Stimulated activated naive CD8-positive, alpha-beta T cell treated with anti-CD3 and anti-CD28 coated beads, Interleukin-15, amount 100 ng/mL, for 72 hours (primary cell): ENCODE data around the gene RPS27.
A peak's percentile ranks its signal among the peaks of the same experiment; 100 is the strongest.

Source experiments
- ATAC-seq: fragments of 150-1000 bp; cut with Tn5 transposase; 2 replicates; pipeline ENCODE4 v1.10.0; 2021; ENCODE audit warnings: mild to moderate bottlenecking, moderate library complexity
- DNase-seq, 2 donors: peaks; one replicate each; pipeline ENCODE4 v3.0.0; 2021 to 2022
- H3K27ac Mint-ChIP-seq, 2 donors: one replicate each; pipeline ENCODE4 v1.8.0; 2022; ENCODE audit warnings: mild to moderate bottlenecking in 2 of 2, mixed read lengths in 2 of 2, moderate library complexity in 2 of 2
- H3K27me3 Mint-ChIP-seq: one replicate; pipeline ENCODE4 v1.8.0; 2022; ENCODE audit warnings: mixed read lengths
- H3K4me1 Mint-ChIP-seq: one replicate; pipeline ENCODE4 v1.8.0; 2022; ENCODE audit warnings: mild to moderate bottlenecking, mixed read lengths
- H3K4me3 Mint-ChIP-seq, 2 donors: one replicate each; pipeline ENCODE4 v1.8.0; 2022; ENCODE audit warnings: mild to moderate bottlenecking in 2 of 2, mixed read lengths in 2 of 2, moderate library complexity in 1 of 2
- H3K9me3 Mint-ChIP-seq, 2 donors: one replicate each; pipeline ENCODE4 v1.8.0; 2022; ENCODE audit warnings: mixed read lengths in 2 of 2

Gene RPS27

DNA sequence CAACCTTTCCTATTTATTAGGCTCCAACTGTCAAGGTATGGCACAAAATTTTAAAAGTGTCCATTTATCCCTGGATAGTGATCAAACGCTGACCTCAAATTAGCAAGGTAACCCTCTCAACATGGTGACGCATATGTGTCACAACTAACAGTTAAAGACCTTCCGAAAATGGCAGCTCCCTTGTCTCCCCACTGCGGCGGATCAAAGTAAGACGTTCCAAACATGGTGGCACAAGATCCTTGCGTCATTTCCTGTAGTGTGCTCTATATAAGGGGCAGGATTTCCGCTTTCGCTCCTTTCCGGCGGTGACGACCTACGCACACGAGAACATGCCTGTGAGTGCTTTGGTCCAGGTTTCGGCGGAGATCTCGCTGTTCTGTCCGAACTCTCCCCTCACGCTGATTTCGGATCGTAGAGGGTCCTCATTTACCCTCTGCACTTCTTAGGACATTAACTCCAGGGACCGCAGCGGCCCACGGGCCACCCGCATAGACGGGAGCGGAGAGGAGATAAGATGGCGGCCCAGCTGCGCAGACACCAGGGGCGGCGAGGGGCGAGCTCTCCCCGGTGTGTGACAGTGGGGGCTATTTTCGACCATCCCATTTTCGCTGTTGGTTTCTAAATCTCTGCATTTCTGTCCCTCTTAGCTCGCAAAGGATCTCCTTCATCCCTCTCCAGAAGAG lies at the start of gene RPS27:
RPS27 (plus strand) TSS at position 295 of the 683 bp plus-strand sequence; CDS start at position 330, 35 bp downstream.
- Mint-ChIP-seq H3K27ac (peak within 1 kb of the TSS; percentile 99 to 100), H3K9me3 (no peaks in the 10 kb centered on the region), H3K4me3 (peak within 1 kb of the TSS; percentile 83 to 96), H3K27me3 (no peaks in the 10 kb centered on the region), H3K4me1 (peaks cover 55% of the 10 kb centered on the region)
- ATAC-seq (peak; percentile 90), DNase-seq (peak; percentile 86 to 93)

DNA sequence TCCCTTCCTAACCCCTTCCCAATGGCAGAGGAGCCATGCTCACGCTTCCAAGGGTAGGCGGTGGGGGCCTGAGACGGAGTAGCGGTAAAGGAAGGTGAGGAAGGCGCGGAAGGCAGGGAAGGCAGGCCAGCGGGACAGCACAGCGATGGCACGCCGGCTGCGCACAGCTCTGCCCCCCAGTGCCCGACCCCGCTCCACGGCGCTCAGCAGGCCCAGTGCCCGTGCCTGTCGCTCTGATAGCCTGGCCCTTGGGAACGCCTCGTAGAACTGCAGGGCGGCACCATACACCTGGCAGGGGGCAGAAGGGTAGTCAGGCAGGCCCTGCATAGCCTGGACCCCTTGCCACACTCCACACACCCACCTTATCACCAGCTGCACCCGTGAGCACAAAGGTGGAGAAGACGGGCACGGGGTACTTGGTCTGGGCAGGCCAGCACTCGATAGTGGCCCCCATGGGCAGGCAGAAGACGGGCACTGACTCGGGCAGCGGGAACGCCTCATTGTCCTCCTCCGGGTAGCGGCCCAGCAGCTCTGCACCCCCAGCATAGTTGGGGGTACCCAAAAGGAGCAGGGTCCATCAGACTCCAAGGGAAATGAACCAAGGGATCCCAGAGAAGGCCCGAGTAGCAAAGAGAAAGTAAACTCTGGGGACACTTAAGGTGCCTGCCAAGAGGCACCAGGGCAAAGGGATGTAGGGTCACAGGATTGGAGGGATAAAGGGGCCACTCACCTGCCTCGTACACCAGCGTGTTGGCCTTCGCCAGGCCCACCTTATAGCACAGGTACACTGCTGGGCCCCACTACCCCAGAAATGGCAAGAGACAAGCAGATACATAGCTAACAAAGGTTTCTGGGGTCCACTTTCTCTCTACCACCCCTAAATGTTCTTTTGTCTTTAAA lies 48.5 kb upstream of the RPS27 start:
- ATAC-seq: no peak
- H3K4me3 Mint-ChIP-seq: no peak overlapping the region
- H3K9me3 Mint-ChIP-seq: no peaks in the 10 kb centered on the region
- H3K27ac Mint-ChIP-seq: peak overlapping the region; percentile 19 to 25
- DNase-seq: no peak
- H3K4me1 Mint-ChIP-seq: peaks cover 60% of the 10 kb centered on the region
- no peaks in the 10 kb centered on the region for H3K27me3 Mint-ChIP-seq

DNA sequence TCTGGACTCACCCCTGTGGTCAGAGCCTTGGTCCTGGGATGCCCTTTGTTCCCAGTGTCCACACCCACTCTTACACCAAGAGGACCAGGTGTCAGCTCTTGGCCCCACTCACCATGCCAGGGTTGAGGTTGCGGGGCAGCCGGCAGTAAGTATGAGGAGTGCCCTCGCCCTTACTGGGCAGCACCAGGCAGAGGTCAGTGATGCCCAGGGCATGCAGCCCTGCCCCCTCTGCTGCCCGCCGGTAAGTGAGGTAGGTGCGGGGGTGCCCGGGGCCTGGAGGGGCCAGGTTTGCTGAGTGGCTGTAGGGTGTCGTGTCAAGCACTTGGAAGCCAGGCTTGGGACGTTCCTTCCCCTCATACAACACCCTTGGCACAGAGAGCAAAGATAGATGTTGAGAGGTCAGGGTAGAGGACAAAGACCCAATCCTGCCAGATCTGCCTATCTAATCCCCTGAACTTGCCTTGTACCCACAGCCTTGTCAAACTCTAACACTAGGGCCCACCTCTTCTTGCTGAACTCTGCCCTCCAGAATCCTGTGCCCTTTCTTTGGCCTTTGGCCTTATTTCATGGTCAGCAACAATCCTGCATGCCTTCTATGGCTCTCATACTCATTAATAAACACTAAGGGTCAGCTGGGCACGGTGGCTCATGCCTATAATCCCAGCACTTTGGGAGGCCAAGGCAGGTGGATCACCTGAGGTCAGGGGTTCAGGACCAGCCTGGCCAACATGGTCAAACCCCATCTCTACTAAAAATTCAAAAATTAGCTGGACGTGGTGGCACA lies 47.6 kb upstream of the RPS27 start:
- Mint-ChIP-seq H3K27ac (peak overlapping the region in 1 of 2 donors; percentile 34), H3K4me3 (no peak overlapping the region), H3K9me3 (no peaks in the 10 kb centered on the region), H3K27me3 (no peaks in the 10 kb centered on the region), H3K4me1 (peaks cover 63% of the 10 kb centered on the region)
- no peak for DNase-seq
- no peak for ATAC-seq

DNA sequence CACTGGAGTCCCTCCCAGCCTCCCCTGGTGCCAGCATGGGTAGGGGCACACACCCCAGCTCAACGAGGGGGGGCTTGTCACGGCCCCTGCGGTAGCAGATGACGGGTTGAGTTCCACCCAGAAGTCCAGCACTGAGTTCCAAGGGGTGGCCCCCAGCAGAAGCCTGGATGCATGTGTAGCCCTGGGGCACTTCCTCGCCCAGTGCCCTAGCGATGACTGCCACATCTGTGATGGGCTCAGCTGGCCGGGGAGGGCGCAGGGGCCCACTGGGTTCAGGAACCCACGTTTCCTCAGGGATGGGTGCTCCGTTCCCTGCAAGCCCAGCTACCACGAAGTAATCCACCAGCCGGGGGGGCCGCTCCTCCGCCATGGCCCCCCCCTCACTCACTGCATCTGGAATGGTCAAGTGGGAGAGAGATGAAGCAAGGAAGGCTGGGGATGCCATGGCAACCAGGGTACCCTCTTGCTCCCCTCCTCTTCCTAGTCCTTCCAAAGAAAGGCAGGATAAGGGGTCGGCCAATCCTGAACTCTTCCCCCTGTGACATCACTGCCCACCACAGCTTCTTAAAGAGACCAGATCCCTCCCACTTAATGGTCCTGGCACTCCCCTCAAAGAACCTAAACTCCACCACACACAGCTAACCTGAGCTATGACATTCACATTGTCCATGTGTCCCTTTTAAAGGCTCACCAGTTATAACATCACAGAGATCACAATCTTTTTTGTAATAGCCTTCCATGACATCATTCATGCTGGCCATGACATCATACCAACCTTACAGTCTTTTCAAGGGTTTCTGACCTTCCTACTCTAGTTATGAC lies 46.3 kb upstream of the RPS27 start:
- peaks cover 72% of the 10 kb centered on the region for H3K4me1 Mint-ChIP-seq

DNA sequence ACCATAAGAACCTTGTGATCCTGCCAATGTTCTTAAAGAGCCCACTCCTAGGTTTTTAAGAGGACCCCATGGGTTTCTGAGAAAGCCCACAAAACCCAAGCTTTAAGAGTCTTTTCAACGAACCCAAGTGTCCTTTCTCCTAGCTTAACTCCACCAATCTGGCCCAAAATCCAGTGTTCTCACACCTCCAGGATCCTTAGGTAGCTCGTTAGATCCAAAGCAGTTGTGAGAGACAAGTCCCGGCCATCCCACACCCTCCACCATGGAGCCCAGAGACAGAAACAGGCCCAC lies 45.8 kb upstream of the RPS27 start:
- H3K4me1 Mint-ChIP-seq: peaks cover 69% of the 10 kb centered on the region

More for the DNA sequence above, 46.3 kb upstream of the RPS27 start:
- H3K9me3 Mint-ChIP-seq: no peaks in the 10 kb centered on the region
- H3K4me3 Mint-ChIP-seq: peak overlapping the region; percentile 89 to 97
- no peaks in the 10 kb centered on the region for H3K27me3 Mint-ChIP-seq
- ATAC-seq: no peak
- no peak for DNase-seq
- peak overlapping the region; percentile 97 to 98 for H3K27ac Mint-ChIP-seq

DNA sequence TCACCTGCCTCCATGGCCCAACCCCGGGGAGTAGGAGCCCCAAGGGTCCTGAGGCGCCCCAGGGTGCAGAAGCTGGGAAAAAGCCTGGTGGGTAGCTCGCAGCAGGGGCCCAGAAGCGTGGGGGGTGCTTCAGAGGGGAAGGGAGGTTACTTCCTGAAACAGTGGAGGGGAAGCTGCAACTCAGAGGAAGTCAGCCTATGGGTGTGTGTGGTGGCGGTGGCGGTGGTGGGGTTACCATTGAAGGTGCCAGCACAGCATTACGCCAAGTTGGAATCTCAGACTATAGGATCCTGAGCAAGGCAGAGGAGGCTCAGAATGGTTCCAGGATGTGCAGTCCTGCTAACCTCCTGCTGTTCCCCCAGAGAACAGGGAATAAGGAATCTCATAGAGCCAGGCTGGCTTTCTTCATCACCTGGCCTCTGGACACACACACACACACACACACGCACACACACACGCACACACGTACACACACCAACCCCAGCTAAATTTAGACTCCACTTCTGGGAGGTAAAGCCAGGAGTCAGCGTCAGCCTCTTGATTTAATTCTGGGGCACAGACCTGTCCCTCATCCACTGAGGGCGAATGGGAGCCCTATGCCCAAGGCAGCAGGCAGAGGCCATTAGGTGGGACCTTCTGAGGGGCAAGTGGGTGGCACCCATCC lies 45.3 kb upstream of the RPS27 start:
- Mint-ChIP-seq H3K4me1 (peaks cover 69% of the 10 kb centered on the region), H3K9me3 (no peaks in the 10 kb centered on the region), H3K27me3 (no peaks in the 10 kb centered on the region), H3K27ac (peak overlapping the region; percentile 97 to 98), H3K4me3 (peak overlapping the region; percentile 89 to 97)
- DNase-seq (peak; percentile 68 to 83), ATAC-seq (peak; percentile 80)

More for the DNA sequence above, 45.8 kb upstream of the RPS27 start:
- Mint-ChIP-seq H3K4me3 (peak overlapping the region; percentile 89 to 97), H3K27me3 (no peaks in the 10 kb centered on the region), H3K9me3 (no peaks in the 10 kb centered on the region), H3K27ac (peak overlapping the region; percentile 97 to 98)
- ATAC-seq (no peak), DNase-seq (no peak)

DNA sequence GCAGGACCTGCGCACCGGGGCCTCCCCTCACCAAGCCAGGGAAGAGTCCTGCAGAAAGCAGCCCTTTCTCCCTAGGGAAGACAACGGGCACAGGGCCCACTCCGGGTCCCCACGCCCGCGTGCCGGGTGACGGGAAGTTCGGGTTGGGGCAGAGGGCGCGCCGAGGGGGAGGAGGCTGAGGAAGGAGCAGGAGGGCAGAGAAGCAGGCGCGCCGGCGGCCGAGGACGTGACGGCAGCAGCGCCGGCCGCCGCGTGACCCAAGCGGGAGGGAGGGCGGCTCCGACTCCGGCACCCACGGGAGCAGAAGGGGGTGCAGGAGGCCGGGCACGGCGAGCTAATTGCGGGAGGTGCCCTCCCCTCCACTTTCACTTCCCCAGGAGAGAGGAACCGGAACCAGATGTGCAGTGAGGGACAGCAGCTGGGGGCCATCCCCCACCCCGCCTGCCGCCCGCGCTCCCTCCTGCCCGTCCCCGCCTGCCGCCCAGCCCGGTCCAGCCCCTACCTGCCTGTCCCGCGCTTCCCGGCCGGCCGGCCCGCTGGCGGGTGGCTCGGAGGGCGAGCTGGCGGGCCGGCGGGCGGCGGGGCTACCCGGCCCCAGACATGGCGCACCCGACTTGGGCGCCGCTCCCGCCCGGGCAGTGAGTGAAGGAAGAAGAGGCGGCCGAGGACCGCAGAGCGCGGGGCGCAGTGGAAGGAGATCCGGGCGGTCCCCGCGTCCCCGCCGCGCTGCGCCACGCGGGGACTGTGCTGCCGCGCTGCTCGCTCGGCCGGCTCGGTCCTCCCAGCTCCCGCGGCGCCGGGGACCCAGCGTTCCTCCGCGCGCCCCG lies 44.6 kb upstream of the RPS27 start:
- ATAC-seq: peak; percentile 74
- Mint-ChIP-seq H3K27ac (peak overlapping the region; percentile 97 to 98), H3K4me1 (peaks cover 63% of the 10 kb centered on the region), H3K27me3 (no peaks in the 10 kb centered on the region), H3K4me3 (peak overlapping the region; percentile 89 to 97), H3K9me3 (no peaks in the 10 kb centered on the region)
- peak; percentile 70 to 85 for DNase-seq

DNA sequence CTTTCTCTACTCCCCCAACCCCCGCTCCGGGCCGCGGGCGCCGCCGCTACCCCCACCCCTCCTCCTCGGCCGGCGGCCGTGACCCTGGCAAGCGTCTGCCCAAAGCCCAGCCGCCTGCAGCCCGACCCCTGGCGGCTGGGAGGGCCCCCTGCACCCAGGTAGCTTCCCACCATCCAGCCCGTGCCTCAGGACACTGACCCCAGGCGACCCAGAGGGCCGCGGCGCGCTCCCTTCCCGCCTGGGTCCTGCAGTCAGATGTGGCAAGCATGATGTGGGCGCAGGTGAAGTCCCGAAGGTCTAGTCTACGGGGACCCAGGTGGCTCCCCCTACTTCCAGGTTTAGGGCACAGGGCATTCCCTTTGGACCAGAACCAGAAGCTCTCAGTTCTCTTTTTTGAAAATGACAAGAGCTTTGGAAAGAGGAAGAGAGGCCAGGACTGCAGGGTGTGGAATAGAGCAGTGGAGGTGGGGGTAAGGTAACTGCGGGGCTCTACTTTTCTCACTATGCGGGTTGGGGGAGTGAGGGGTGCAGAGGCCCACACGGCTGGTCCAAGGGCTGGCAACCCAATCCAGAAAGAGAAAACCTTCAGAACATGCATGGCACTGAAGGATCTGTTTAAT lies 43.8 kb upstream of the RPS27 start, which contains the start of gene DENND4B:
DENND4B (minus strand) TSS at position 97 of the 620 bp plus-strand sequence. CDS start 2,344 bp downstream, outside the sequence.
- H3K9me3 Mint-ChIP-seq: no peaks in the 10 kb centered on the region
- H3K27me3 Mint-ChIP-seq: no peaks in the 10 kb centered on the region
- peak within 1 kb of the TSS; percentile 97 to 98 for H3K27ac Mint-ChIP-seq
- H3K4me1 Mint-ChIP-seq: peaks cover 57% of the 10 kb centered on the region
- peak within 1 kb of the TSS; percentile 89 to 97 for H3K4me3 Mint-ChIP-seq
- ATAC-seq (peak; percentile 73), DNase-seq (peak; percentile 79 to 80)

DNA sequence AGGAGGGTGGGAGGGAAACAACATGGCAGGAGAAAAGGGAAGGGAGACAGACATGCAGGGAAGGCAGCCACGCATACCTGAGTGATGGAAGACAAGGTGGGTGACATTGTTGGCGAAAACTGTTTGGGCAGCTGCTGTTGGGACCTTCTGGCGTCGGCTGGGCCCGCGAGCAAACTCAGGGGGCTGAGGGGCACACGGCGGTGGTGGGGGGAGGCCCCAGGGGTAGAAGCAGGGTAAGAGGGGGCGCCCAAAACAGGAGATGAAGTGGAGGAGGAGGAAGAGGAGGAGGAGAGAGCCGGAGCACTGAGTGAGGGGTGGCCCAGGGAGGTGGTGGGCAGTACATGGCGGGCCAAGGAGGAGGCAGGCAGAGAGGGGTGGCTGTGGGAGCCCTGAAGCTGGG lies 39.4 kb upstream of the RPS27 start:
- Mint-ChIP-seq H3K27me3 (no peaks in the 10 kb centered on the region), H3K4me1 (peaks cover 43% of the 10 kb centered on the region), H3K9me3 (no peaks in the 10 kb centered on the region), H3K27ac (peak overlapping the region in 1 of 2 donors; percentile 61), H3K4me3 (no peak overlapping the region)
- ATAC-seq (no peak), DNase-seq (no peak)

DNA sequence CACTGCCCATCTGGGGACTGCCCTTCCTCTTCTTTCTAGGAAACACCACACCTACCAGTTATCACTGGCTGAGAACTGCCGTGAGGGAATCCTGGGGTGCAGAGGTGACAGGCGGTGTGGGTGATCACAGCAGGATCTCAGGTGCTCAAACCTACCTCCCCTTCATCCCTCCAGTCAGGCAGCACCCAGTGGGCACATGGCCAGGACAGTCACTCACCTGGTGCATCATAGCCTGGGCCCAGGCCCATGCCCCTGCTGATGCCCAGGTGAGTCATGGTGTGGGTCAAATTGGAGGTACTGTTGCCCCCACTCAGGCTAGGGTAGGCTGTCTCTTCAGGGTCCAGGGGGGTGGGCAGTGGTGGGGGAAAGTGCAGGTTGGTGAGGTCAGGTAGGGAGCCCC lies 38.8 kb upstream of the RPS27 start:
- H3K27ac Mint-ChIP-seq: no peak overlapping the region
- H3K4me1 Mint-ChIP-seq: peaks cover 46% of the 10 kb centered on the region
- DNase-seq (no peak), ATAC-seq (no peak)
- no peak overlapping the region for H3K4me3 Mint-ChIP-seq
- H3K27me3 Mint-ChIP-seq: no peaks in the 10 kb centered on the region
- no peaks in the 10 kb centered on the region for H3K9me3 Mint-ChIP-seq

DNA sequence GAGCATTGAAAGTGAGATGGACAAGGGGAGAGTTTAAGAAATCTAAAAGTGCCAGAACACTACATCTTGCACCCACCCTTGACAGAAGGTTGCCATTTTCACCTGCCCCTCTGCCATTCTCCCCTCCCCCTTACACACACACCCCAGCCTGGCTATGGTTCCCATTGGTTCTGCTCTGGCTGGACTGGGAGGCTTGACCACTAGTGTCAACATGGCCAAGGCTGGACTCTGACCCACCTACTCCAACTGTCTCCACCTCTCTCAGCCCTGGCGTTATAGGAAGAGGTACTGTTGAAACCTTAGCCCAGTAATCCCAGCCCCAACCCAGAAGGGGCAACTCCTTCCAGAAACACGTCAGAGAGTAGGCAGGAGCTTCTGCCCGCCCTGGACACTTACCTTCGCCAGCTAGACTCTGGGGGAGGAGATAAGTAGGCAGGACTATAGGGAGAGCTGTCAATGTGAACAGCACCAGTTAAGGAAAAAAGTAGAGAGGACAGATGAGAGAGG lies 36.6 kb upstream of the RPS27 start:
- Mint-ChIP-seq H3K4me3 (peak overlapping the region in 1 of 2 donors; percentile 29), H3K4me1 (peaks cover 43% of the 10 kb centered on the region), H3K9me3 (no peaks in the 10 kb centered on the region), H3K27me3 (no peaks in the 10 kb centered on the region), H3K27ac (peak overlapping the region in 1 of 2 donors; percentile 38)
- ATAC-seq (no peak), DNase-seq (no peak)

DNA sequence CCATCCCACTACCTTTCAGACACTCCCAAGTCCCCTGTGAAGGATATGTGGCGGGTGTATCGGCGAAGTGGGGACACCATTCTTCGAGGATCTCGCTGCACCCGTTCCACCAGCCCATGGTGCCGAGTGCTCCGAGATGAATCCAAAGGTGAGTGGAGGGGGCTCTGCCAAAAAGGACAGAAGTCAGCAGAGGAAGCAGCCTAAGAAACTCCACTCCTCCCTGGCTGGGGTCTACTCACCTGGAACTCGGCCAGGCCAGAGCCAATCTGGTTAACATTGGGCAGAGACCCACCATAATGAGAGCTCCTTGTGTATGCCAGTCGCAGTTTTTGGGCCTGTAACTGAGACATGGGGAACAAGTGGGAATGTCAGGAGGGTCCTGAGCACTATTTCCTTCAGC lies 35.7 kb upstream of the RPS27 start:
- no peaks in the 10 kb centered on the region for H3K27me3 Mint-ChIP-seq
- ATAC-seq (no peak), DNase-seq (no peak)
- H3K4me3 Mint-ChIP-seq: peak overlapping the region in 1 of 2 donors; percentile 24
- H3K27ac Mint-ChIP-seq: no peak overlapping the region
- H3K4me1 Mint-ChIP-seq: peaks cover 48% of the 10 kb centered on the region
- no peaks in the 10 kb centered on the region for H3K9me3 Mint-ChIP-seq
